ENCODE data around the gene ASIC3.

- TF ChIP-seq CTCF (IDR thresholded peaks at IDR 0.05) (no peak), POLR2A (IDR thresholded peaks at IDR 0.05) (no peak), EP300 (IDR thresholded peaks at IDR 0.05; ENCODE audit: low read depth) (no peak)
These were observed 7.5 kb upstream of the ASIC3 start for GRCh38 chr7:151040616-151041375.

Data from transverse colon (tissue), 3 donors.